ENCODE results near the gene TBL1X. TPM values are rescaled to one million over a fixed set of nuclear protein-coding genes. Genes with fewer than 3 reads are reported as not detected.

Gene TBL1X
- polyA plus RNA-seq, 1 donor (not counting 4 experiments of a cell fraction or from before 2014, with no cell fraction given), result 2.2 TPM

GRCh38 chrX:9749146-9749692 is 284.4 kb downstream of the TBL1X start:
- no peak for FAIRE-seq
- no peak overlapping the region for H3K4me3 ChIP-seq (ENCODE audit: control insufficient read depth in 2 of 3, extremely low read depth in 1 of 3, insufficient read depth in 2 of 3, low read depth in 1 of 3, low read length in 3 of 3)
- H3K27ac ChIP-seq (ENCODE audit: control insufficient read depth, insufficient read depth, low read length), result no peak overlapping the region
- H3K79me2 ChIP-seq (ENCODE audit: control insufficient read depth, insufficient read depth, low read length), result no peaks in the 10 kb centered on the region
- no peaks in the 10 kb centered on the region for H3K9me1 ChIP-seq (ENCODE audit: control insufficient read depth, extremely low read depth, insufficient read depth, low read length)
- dilution Hi-C loops (cut with MboI; ENCODE audit: extremely low pct_ligation_motif_present, low sequenced_read_pairs), result no loop called here
- TF ChIP-seq, protein P1, sequence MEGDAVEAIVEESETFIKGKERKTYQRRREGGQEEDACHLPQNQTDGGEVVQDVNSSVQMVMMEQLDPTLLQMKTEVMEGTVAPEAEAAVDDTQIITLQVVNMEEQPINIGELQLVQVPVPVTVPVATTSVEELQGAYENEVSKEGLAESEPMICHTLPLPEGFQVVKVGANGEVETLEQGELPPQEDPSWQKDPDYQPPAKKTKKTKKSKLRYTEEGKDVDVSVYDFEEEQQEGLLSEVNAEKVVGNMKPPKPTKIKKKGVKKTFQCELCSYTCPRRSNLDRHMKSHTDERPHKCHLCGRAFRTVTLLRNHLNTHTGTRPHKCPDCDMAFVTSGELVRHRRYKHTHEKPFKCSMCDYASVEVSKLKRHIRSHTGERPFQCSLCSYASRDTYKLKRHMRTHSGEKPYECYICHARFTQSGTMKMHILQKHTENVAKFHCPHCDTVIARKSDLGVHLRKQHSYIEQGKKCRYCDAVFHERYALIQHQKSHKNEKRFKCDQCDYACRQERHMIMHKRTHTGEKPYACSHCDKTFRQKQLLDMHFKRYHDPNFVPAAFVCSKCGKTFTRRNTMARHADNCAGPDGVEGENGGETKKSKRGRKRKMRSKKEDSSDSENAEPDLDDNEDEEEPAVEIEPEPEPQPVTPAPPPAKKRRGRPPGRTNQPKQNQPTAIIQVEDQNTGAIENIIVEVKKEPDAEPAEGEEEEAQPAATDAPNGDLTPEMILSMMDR (optimal IDR thresholded peaks at IDR 0.05 in 1 of 3, IDR thresholded peaks at IDR 0.05 in 1 of 3, conservative IDR thresholded peaks at IDR 0.05 in 1 of 3; ENCODE audit: extremely low read depth in 1 of 3, insufficient read depth in 2 of 3, low read length in 3 of 3), result no peak
- TF ChIP-seq EZH2 (IDR thresholded peaks at IDR 0.05; ENCODE audit: low read length), result no peak
- H3K9me3 ChIP-seq (ENCODE audit: control insufficient read depth, low read depth, low read length), result no peaks in the 10 kb centered on the region
- H3K36me3 ChIP-seq (ENCODE audit: control insufficient read depth in 2 of 2, extremely low read depth in 1 of 2, insufficient read depth in 2 of 2, low read length in 2 of 2), result no peaks in the 10 kb centered on the region
- H3K9ac ChIP-seq (ENCODE audit: control insufficient read depth, extremely low read depth, insufficient read depth, low read length), result no peak overlapping the region
- H2AFZ ChIP-seq (ENCODE audit: control insufficient read depth, low read length), result no peak overlapping the region
- H3K27me3 ChIP-seq (ENCODE audit: control insufficient read depth, extremely low read depth, insufficient read depth, low read length), result no peaks in the 10 kb centered on the region
- no peak overlapping the region for H3K4me2 ChIP-seq (ENCODE audit: control insufficient read depth, extremely low read depth, insufficient read depth, low read depth, low read length)
- DNase-seq (ENCODE audit: low read depth, low spot score), result no peak
- H3K4me1 ChIP-seq (ENCODE audit: control insufficient read depth, extremely low read depth, insufficient read depth, low read length), result peaks cover 13% of the 10 kb centered on the region
- H4K20me1 ChIP-seq (ENCODE audit: control insufficient read depth, extremely low read depth, insufficient read depth, low read length), result no peaks in the 10 kb centered on the region

DNA sequence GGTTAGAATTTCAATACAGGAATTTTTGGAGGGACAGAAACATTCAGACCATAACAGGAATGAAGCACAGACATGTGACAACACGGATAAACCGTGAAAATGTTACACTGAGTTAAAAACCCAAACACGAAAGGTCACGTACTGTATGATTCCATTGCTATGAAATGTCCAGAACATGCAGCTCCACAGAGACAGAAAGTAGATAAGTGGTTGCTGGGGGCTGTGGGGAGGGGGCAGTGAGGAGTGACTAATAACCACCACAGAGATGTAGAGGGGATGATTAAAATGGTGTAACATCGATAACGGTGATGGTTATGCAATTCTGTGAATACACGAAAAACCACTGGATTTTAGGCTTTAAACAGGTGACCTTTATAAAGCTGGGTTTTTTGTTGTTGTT is 292.5 kb downstream of the TBL1X start:
- FAIRE-seq, result no peak

More for the DNA sequence above, 292.5 kb downstream of the TBL1X start:
- Histone ChIP-seq H3K4me3 (ENCODE audit: control insufficient read depth in 2 of 3, extremely low read depth in 1 of 3, insufficient read depth in 2 of 3, low read depth in 1 of 3, low read length in 3 of 3) (no peak overlapping the region), H2AFZ (ENCODE audit: control insufficient read depth, low read length) (no peak overlapping the region), H3K4me1 (ENCODE audit: control insufficient read depth, extremely low read depth, insufficient read depth, low read length) (no peaks in the 10 kb centered on the region), H3K9me1 (ENCODE audit: control insufficient read depth, extremely low read depth, insufficient read depth, low read length) (no peaks in the 10 kb centered on the region), H3K9ac (ENCODE audit: control insufficient read depth, extremely low read depth, insufficient read depth, low read length) (no peak overlapping the region), H3K4me2 (ENCODE audit: control insufficient read depth, extremely low read depth, insufficient read depth, low read depth, low read length) (no peak overlapping the region), H3K27ac (ENCODE audit: control insufficient read depth, insufficient read depth, low read length) (no peak overlapping the region), H3K79me2 (ENCODE audit: control insufficient read depth, insufficient read depth, low read length) (no peaks in the 10 kb centered on the region), H4K20me1 (ENCODE audit: control insufficient read depth, extremely low read depth, insufficient read depth, low read length) (no peaks in the 10 kb centered on the region), H3K9me3 (ENCODE audit: control insufficient read depth, low read depth, low read length) (peaks cover 3% of the 10 kb centered on the region), H3K36me3 (ENCODE audit: control insufficient read depth in 2 of 2, extremely low read depth in 1 of 2, insufficient read depth in 2 of 2, low read length in 2 of 2) (no peaks in the 10 kb centered on the region), H3K27me3 (ENCODE audit: control insufficient read depth, extremely low read depth, insufficient read depth, low read length) (no peaks in the 10 kb centered on the region)
- dilution Hi-C loops (cut with MboI; ENCODE audit: extremely low pct_ligation_motif_present, low sequenced_read_pairs), result no loop called here
- no peak for DNase-seq (ENCODE audit: low read depth, low spot score)
- no peak for TF ChIP-seq EZH2 (IDR thresholded peaks at IDR 0.05; ENCODE audit: low read length)
- TF ChIP-seq, protein P1 (optimal IDR thresholded peaks at IDR 0.05 in 1 of 3, IDR thresholded peaks at IDR 0.05 in 1 of 3, conservative IDR thresholded peaks at IDR 0.05 in 1 of 3; ENCODE audit: extremely low read depth in 1 of 3, insufficient read depth in 2 of 3, low read length in 3 of 3), result no peak

All from keratinocyte (primary cell).